ENCODE data around the gene FARP2.

DNA sequence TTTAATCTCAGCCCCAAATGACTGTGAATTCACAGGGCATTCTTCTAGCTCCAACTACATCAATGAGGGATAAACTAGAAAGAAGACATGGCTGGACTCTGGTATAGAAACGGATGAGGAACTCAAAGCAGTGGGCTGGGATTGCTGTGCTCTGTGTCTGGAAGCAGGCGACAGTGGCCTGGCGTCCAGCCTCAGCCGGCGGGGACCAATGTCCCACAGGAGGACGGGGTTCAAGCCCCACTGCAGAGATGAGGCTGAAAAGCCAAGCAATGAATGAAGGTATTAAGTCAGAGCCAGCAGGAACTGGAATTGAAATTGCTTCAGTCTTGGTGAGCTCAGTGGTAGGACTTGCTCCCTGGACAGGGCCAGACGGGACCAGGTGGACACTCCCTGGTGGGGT, 178.2 kb downstream of the FARP2 start:
- TF ChIP-seq, protein P1, sequence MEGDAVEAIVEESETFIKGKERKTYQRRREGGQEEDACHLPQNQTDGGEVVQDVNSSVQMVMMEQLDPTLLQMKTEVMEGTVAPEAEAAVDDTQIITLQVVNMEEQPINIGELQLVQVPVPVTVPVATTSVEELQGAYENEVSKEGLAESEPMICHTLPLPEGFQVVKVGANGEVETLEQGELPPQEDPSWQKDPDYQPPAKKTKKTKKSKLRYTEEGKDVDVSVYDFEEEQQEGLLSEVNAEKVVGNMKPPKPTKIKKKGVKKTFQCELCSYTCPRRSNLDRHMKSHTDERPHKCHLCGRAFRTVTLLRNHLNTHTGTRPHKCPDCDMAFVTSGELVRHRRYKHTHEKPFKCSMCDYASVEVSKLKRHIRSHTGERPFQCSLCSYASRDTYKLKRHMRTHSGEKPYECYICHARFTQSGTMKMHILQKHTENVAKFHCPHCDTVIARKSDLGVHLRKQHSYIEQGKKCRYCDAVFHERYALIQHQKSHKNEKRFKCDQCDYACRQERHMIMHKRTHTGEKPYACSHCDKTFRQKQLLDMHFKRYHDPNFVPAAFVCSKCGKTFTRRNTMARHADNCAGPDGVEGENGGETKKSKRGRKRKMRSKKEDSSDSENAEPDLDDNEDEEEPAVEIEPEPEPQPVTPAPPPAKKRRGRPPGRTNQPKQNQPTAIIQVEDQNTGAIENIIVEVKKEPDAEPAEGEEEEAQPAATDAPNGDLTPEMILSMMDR (conservative IDR thresholded peaks at IDR 0.05; ENCODE audit: low read depth, low read length): no peak
- no peak for TF ChIP-seq EZH2 (IDR thresholded peaks at IDR 0.05; ENCODE audit: low read length, unreplicated experiment)

All from PC-3 (cell line).